ENCODE data around the gene PLCB4.
A peak's percentile ranks its signal among the peaks of the same experiment; 100 is the strongest.

Gene PLCB4

GRCh38 chr20:9270831-9271230, 201.9 kb downstream of the PLCB4 start:
- no peak for DNase-seq (ENCODE audit: low spot score)

- no peak for DNase-seq (ENCODE audit: low spot score)
These were observed 208.1 kb downstream of the PLCB4 start for GRCh38 chr20:9276966-9277468.

- DNase-seq (ENCODE audit: low spot score) = no peak
These were observed 211.1 kb downstream of the PLCB4 start for GRCh38 chr20:9279918-9280401.

- no peak for DNase-seq (ENCODE audit: low spot score)
These were observed 211.8 kb downstream of the PLCB4 start for GRCh38 chr20:9280666-9281065.

GRCh38 chr20:9281803-9282202, 212.9 kb downstream of the PLCB4 start:
- no peak for DNase-seq (ENCODE audit: low spot score)

GRCh38 chr20:9285617-9286016, 216.7 kb downstream of the PLCB4 start:
- DNase-seq (ENCODE audit: low spot score) = no peak

GRCh38 chr20:9286501-9287461, 217.9 kb downstream of the PLCB4 start:
- DNase-seq (ENCODE audit: low spot score) = no peak

GRCh38 chr20:9287826-9288225, 218.9 kb downstream of the PLCB4 start:
- DNase-seq (ENCODE audit: low spot score) = no peak

- no peak for DNase-seq (ENCODE audit: low spot score)
These were observed 221.4 kb downstream of the PLCB4 start for GRCh38 chr20:9290331-9290730.

GRCh38 chr20:9293145-9293544, 224.3 kb downstream of the PLCB4 start:
- no peak for DNase-seq (ENCODE audit: low spot score)

- DNase-seq (ENCODE audit: low spot score) = no peak
These were observed 225.2 kb downstream of the PLCB4 start for GRCh38 chr20:9294041-9294440.

GRCh38 chr20:9298906-9299305, 230.0 kb downstream of the PLCB4 start:
- DNase-seq (ENCODE audit: low spot score) = no peak

- no peak for DNase-seq (ENCODE audit: low spot score)
These were observed 231.2 kb downstream of the PLCB4 start for GRCh38 chr20:9300080-9300479.

- DNase-seq (ENCODE audit: low spot score) = no peak
These were observed 231.6 kb downstream of the PLCB4 start for GRCh38 chr20:9300534-9300933.

- peak; percentile 80 for DNase-seq (ENCODE audit: low spot score)
These were observed 232.5 kb downstream of the PLCB4 start for GRCh38 chr20:9301129-9302090.

- no peak for DNase-seq (ENCODE audit: low spot score)
These were observed 233.2 kb downstream of the PLCB4 start for GRCh38 chr20:9302091-9302462.

- DNase-seq (ENCODE audit: low spot score) = no peak
These were observed 237.6 kb downstream of the PLCB4 start for GRCh38 chr20:9306521-9306920.

GRCh38 chr20:9308056-9308455, 239.2 kb downstream of the PLCB4 start:
- no peak for DNase-seq (ENCODE audit: low spot score)

GRCh38 chr20:9311132-9311531, 242.2 kb downstream of the PLCB4 start:
- DNase-seq (ENCODE audit: low spot score) = no peak

- DNase-seq (ENCODE audit: low spot score) = no peak
These were observed 250.9 kb downstream of the PLCB4 start for GRCh38 chr20:9319687-9320384.

- DNase-seq (ENCODE audit: low spot score) = no peak
These were observed 252.1 kb downstream of the PLCB4 start for GRCh38 chr20:9321007-9321406.

- DNase-seq (ENCODE audit: low spot score) = no peak
These were observed 253.8 kb downstream of the PLCB4 start for GRCh38 chr20:9322661-9323060.

All from globus pallidus (tissue), 1 donor.